GM12873 (cell line): ENCODE data around the gene NTN1.

Experiments
- CTCF ChIP-seq: IDR thresholded peaks from 2 replicates; pipeline ENCODE4 v1.5.1; 2012; ENCODE audit warnings: low read depth, mild to moderate bottlenecking, moderate library complexity, low read length, control low read depth; ENCODE audit not compliant: insufficient read depth; ENCODE audit errors: missing control alignments

The NTN1 gene

GRCh38 chr17:9244066-9245052 is 223.0 kb downstream of the NTN1 start:
- TF ChIP-seq CTCF, result no peak

GRCh38 chr17:9247401-9247938 is 226.2 kb downstream of the NTN1 start:
- TF ChIP-seq CTCF, result no peak

DNA sequence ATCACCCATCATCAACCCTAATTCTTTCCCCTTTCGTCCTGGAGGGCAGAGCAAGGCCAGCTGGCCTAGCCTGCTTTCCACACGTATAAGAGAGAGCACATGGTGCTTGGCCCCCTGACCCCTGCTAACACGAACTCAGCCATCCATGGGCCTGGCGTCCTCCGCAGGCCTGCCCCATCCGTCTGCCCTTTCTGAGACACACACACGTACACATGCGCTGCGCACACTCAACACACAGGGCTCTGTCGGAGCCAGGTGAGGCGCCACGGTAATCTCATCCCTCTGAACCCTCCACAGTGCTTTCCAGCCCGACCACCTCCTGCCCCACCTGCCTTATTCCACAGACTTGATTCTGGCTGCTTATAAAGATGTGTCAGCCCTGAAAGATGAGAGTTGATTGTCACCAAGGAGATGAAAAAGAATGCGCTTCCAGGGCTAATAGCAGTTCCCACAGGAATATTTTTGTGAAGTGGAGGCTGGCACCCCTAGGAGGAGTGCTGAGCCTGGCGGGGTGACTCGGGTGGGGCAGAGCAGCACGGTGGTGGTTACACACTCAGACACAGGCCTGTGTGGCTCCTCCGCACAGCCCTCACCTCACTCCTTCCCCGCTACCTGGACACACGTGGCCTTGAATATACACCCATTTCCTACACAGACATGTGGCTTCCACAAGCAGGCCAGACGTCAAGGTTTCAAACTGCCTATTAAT is 228.1 kb downstream of the NTN1 start:
- no peak for TF ChIP-seq CTCF

GRCh38 chr17:9251273-9251672 is 230.0 kb downstream of the NTN1 start:
- no peak for TF ChIP-seq CTCF

DNA sequence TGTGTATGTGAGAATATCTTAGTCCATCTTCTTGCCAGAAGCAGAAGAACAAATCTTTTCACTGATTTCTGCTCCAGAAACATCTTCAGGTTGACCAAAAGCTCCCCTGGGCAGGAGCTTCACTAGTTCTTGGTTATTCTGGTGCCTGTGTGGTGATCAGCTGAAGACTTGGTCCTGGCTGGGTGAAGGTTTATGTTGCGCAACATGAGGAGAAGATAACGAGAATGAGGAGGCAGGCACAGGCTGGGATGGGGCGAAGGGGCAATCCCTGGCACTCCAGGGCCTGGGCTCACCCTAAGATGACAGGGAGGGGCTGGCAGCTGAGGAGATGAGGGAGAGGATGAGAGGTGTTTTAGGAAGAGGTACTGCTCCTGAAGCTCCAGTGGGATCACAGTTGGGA is 232.0 kb downstream of the NTN1 start:
- no peak for TF ChIP-seq CTCF

DNA sequence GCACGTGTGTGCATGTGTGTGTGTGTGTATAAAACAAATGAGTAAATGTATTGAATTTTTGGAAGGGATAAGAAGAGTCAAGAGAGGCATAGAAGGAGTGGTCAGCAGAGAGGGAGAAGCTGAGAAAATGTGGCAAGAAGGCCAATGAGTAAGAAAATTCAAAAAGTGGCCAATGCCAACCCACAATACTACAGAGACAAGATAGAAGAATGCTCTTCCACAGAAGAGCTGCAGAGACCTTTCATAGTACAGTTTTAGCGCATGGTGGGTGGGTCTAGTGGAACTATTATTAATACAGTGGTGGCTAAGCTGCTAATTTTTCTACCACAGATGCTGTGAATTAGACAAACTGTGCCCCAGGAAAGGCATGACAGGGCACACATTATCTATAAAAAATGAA is 233.5 kb downstream of the NTN1 start:
- no peak for TF ChIP-seq CTCF

- no peak for TF ChIP-seq CTCF
Measured at GRCh38 chr17:9255833-9256232, 234.5 kb downstream of the NTN1 start.
